Vagina (tissue), 2 donors: ENCODE data around the gene LPP. TPM values are rescaled to one million over a fixed set of nuclear protein-coding genes. Genes with fewer than 3 reads are reported as not detected.

Experiments used
- DNase-seq, 2 donors: peaks; one replicate each; pipeline ENCODE4 v3.0.0-alpha.2; 2017; ENCODE audit errors: extremely low spot score in 2 of 2
- H3K27ac ChIP-seq: fragments of 200-600 bp; sonication (generic); one replicate; pipeline ENCODE4 v1.5.1; 2019
- H3K27me3 ChIP-seq: fragments of 200-600 bp; sonication (generic); one replicate; pipeline ENCODE4 v1.5.1; 2019
- H3K36me3 ChIP-seq, 2 donors: fragments of 200-600 bp; sonication (generic); one replicate each; pipeline ENCODE4 v1.5.1; 2017 to 2019
- H3K4me1 ChIP-seq: fragments of 200-600 bp; sonication (generic); one replicate; pipeline ENCODE4 v1.5.1; 2019
- H3K4me3 ChIP-seq, 2 donors: fragments of 200-600 bp; sonication (generic); 1 replicate in 1 of 2; 2 replicates in 1 of 2; pipeline ENCODE4 v1.5.1; 2016 to 2019
- H3K9me3 ChIP-seq: fragments of 200-600 bp; sonication (generic); one replicate; pipeline ENCODE4 v1.5.1; 2019
- POLR2A ChIP-seq, 2 donors: fragments of 450-650 bp; IDR thresholded peaks; one replicate each; pipeline ENCODE4 v1.6.1; 2017; ENCODE audit warnings: antibody characterized with exemption in 2 of 2, mild to moderate bottlenecking in 2 of 2, moderate library complexity in 2 of 2
- POLR2AphosphoS5 ChIP-seq, 2 donors: sonication (generic); formaldehyde crosslinking; IDR thresholded peaks; one replicate each; pipeline ENCODE4 v1.9.0; 2017; ENCODE audit warnings: antibody characterized with exemption in 2 of 2, mild to moderate bottlenecking in 2 of 2, low read depth in 1 of 2; ENCODE audit not compliant: insufficient read depth in 1 of 2
- intact Hi-C: fragments of 100-400 bp; cut with DNase I; formaldehyde crosslinking; loops from one replicate; pipeline ENCODE4 v1.15.1; 2023
- total RNA-seq: library from RNA; depleted of rRNA; stranded (reverse); fragments of >200 nt; gene quantifications from one replicate; pipeline ENCODE4 v1.2.3, GENCODE V29; 2016
- TF ChIP-seq, protein P1 (sequence below), 3 experiments: fragments of 450-650 bp in 2 of 3; fragments of 200-600 bp in 1 of 3; sonication (generic) in 1 of 3; IDR thresholded peaks; one replicate each; pipeline ENCODE4 v1.5.1; 2017 to 2019; ENCODE audit warnings: antibody characterized with exemption in 3 of 3, mild to moderate bottlenecking in 2 of 3, moderate library complexity in 2 of 3

Gene LPP
- total RNA-seq, 1 donor from 2014 or later = 248 TPM

DNA sequence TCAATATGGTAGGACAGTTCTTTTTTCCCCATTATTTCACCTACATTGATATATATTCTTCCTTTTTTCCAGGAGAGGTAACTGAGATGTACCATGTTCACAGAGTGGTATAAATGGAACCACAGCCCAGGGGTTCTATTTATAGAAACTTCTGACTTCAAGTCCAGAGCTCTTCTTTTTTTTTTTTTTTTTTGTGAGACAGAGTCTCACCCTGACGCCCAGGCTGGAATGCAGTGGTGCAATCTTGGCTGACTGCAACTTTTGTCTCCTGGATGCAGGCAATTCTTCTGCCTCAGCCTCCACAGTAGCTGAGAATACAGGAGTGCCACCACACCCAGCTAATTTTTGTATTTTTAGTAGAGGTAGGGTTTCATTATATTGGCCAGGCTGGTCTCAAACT, 750.7 kb downstream of the LPP start:
- TF ChIP-seq, protein P1, sequence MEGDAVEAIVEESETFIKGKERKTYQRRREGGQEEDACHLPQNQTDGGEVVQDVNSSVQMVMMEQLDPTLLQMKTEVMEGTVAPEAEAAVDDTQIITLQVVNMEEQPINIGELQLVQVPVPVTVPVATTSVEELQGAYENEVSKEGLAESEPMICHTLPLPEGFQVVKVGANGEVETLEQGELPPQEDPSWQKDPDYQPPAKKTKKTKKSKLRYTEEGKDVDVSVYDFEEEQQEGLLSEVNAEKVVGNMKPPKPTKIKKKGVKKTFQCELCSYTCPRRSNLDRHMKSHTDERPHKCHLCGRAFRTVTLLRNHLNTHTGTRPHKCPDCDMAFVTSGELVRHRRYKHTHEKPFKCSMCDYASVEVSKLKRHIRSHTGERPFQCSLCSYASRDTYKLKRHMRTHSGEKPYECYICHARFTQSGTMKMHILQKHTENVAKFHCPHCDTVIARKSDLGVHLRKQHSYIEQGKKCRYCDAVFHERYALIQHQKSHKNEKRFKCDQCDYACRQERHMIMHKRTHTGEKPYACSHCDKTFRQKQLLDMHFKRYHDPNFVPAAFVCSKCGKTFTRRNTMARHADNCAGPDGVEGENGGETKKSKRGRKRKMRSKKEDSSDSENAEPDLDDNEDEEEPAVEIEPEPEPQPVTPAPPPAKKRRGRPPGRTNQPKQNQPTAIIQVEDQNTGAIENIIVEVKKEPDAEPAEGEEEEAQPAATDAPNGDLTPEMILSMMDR (IDR thresholded peaks at IDR 0.05) = no peak
- Histone ChIP-seq H3K4me1 (peaks cover 23% of the 10 kb centered on the region), H3K9me3 (no peaks in the 10 kb centered on the region), H3K27ac (no peak overlapping the region), H3K27me3 (no peaks in the 10 kb centered on the region), H3K4me3 (no peak overlapping the region), H3K36me3 (no peaks in the 10 kb centered on the region)
- intact Hi-C loops = no loop called here
- DNase-seq = no peak

DNA sequence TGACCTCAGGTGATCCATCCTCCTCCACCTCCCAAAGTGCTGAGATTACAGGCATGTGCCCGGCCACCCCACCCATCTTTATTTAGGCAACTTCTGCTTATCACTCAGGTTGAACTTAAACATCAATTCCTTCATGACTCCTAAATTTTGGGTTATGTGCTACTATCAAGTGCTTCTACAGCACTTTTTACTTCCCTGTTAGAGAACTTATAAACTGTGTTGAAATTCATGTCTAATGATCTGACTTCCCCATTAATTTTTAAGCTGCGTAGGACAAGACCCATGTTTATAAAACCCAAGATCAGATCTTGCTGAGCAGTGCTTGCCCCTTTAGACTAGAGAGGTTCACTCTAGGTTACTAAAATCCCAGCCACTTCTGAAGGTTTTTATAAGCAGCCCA, 751.6 kb downstream of the LPP start:
- DNase-seq = no peak
- intact Hi-C loops = no loop called here
- H3K27ac ChIP-seq = no peak overlapping the region

DNA sequence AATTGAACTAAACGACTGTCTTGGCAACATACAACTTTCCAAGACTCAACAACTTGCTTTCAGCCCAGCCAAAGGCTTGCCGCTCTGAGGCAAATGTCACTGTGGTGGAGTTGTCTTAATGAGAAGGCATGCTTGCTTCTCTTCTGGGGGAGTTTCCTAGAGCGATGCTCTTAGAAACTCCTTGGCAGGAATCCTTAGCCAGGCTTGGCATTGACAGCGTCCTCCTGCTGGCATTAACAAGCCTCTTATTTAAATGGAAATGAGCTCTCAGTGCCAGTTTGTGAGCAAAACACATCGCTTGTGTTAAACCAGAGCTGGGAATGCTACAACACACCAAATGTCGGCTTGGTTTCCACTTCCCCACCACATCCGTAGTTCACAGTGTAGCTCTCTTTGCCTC, 752.3 kb downstream of the LPP start:
- Histone ChIP-seq H3K27ac (no peak overlapping the region), H3K36me3 (no peaks in the 10 kb centered on the region), H3K4me1 (peaks cover 7% of the 10 kb centered on the region), H3K4me3 (no peak overlapping the region), H3K27me3 (no peaks in the 10 kb centered on the region), H3K9me3 (no peaks in the 10 kb centered on the region)
- DNase-seq = no peak
- intact Hi-C loops = no loop called here
- TF ChIP-seq, protein P1 (IDR thresholded peaks at IDR 0.05) = no peak
- no peak for TF ChIP-seq POLR2AphosphoS5 (IDR thresholded peaks at IDR 0.05; ENCODE audit: insufficient read depth in 1 of 2, low read depth in 1 of 2)

More for the DNA sequence above, 751.6 kb downstream of the LPP start:
- no peak overlapping the region for H3K4me3 ChIP-seq
- peaks cover 14% of the 10 kb centered on the region for H3K4me1 ChIP-seq
- H3K36me3 ChIP-seq = no peaks in the 10 kb centered on the region
- TF ChIP-seq, protein P1 (IDR thresholded peaks at IDR 0.05) = no peak
- H3K9me3 ChIP-seq = no peaks in the 10 kb centered on the region
- no peaks in the 10 kb centered on the region for H3K27me3 ChIP-seq

DNA sequence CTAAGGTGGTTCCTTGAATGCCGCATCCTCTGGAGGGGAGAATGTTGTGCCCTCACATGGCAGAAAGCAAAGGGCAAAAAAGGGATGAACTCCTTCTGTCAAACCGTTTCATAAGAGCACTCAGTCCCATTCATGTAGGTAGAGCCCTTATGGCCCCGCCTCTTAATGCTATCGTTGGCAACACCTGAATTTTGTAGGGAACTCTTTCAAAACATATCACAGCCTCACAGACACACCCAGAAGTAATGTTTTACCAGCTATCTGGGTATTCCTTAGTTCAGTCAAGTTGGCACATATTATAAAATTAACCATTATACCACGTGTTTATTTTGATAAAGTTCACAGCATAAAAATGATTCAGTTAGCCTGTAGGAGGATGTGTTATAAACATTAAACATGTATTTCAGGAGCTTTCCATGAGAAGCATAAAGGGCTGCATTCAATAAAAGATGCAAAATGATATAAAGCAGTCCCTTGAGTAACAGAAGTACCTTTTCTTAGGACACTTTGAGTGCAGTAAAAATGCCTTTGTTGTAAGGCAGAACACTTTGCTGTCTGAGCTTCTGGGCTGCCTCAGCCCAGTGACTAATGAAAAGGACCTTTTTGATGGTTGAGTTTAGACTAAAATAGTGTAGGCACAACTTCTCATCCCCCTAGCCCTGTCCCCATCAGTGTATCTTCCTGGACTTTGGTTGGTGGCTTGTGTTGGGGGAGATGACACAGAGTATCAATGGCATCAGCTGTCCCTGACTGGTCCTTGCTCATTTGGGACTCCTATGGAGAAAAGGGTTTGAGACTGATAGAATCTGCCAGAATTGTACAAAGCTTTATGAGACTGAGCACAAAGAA, 754.3 kb downstream of the LPP start:
- DNase-seq = no peak
- Histone ChIP-seq H3K4me1 (no peaks in the 10 kb centered on the region), H3K27ac (no peak overlapping the region), H3K36me3 (no peaks in the 10 kb centered on the region), H3K4me3 (no peak overlapping the region), H3K27me3 (no peaks in the 10 kb centered on the region), H3K9me3 (no peaks in the 10 kb centered on the region)
- intact Hi-C loops = loop anchor here (1.0 kb wide), 1 partner anchor 17 kb away; no protein-coding TSS in a partner anchor
- TF ChIP-seq, protein P1 (IDR thresholded peaks at IDR 0.05) = no peak
- TF ChIP-seq POLR2AphosphoS5 (IDR thresholded peaks at IDR 0.05; ENCODE audit: insufficient read depth in 1 of 2, low read depth in 1 of 2) (no peak), POLR2A (IDR thresholded peaks at IDR 0.05) (no peak)

DNA sequence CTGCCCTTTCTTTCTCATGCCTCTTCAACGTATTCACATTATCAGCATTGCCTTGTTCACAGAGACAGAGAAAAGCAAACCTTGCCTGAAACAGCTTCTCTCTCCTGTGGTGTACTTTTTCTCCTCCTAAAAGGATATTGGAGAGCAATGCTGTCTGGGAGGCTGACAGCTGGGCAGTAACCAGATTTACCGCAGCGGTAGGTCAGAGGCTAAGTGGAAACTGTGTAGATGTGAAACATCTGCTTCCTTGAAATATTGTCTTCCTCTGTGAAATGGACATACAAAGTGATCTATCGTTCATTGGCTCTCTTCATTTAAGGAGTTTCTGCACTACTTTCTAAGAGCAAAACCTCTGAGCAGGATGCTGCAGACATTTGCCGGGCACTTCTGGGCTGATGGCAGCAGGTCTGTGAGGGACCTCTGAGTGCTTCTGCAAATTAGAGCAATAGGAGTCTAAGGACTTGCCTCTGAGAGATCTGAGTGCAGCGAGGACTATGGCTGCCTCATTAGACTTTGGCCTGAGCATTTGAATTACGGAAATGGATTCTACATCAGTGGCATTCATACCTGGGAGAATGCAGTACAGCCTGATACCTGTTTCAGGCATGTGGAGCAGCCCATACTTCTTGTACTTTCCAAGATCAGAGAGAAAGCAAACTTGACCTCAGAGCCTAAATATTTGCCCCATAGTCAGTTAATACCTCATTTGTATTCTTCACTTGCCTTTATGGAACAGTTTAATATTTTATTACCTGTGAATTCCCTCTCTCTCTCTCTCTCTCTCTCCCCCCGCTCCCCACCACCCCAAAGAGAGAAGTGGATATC, 757.3 kb downstream of the LPP start:
- intact Hi-C loops = no loop called here
- DNase-seq = no peak
- no peak for TF ChIP-seq POLR2AphosphoS5 (IDR thresholded peaks at IDR 0.05; ENCODE audit: insufficient read depth in 1 of 2, low read depth in 1 of 2)
- TF ChIP-seq POLR2A (IDR thresholded peaks at IDR 0.05) = no peak
- TF ChIP-seq, protein P1 (IDR thresholded peaks at IDR 0.05) = no peak

More for the DNA sequence above, 757.3 kb downstream of the LPP start:
- H3K4me1 ChIP-seq = peaks cover 12% of the 10 kb centered on the region
- H3K9me3 ChIP-seq = no peaks in the 10 kb centered on the region
- no peak overlapping the region for H3K4me3 ChIP-seq
- H3K27me3 ChIP-seq = no peaks in the 10 kb centered on the region
- H3K36me3 ChIP-seq = no peaks in the 10 kb centered on the region
- H3K27ac ChIP-seq = no peak overlapping the region
